Vagina (tissue), 2 donors: ENCODE measurements around the gene HTRA1.

Experiments used
- CTCF ChIP-seq, 3 experiments: fragments of 450-650 bp in 2 of 3; fragments of 200-600 bp in 1 of 3; sonication (generic) in 1 of 3; IDR thresholded peaks; one replicate each; pipeline ENCODE4 v1.5.1; 2017 to 2019; ENCODE audit warnings: antibody characterized with exemption in 3 of 3, mild to moderate bottlenecking in 2 of 3, moderate library complexity in 2 of 3
- POLR2A ChIP-seq, 2 donors: fragments of 450-650 bp; IDR thresholded peaks; one replicate each; pipeline ENCODE4 v1.6.1; 2017; ENCODE audit warnings: antibody characterized with exemption in 2 of 2, mild to moderate bottlenecking in 2 of 2, moderate library complexity in 2 of 2
- POLR2AphosphoS5 ChIP-seq, 2 donors: sonication (generic); formaldehyde crosslinking; IDR thresholded peaks; one replicate each; pipeline ENCODE4 v1.9.0; 2017; ENCODE audit warnings: antibody characterized with exemption in 2 of 2, mild to moderate bottlenecking in 2 of 2, low read depth in 1 of 2; ENCODE audit not compliant: insufficient read depth in 1 of 2

DNA sequence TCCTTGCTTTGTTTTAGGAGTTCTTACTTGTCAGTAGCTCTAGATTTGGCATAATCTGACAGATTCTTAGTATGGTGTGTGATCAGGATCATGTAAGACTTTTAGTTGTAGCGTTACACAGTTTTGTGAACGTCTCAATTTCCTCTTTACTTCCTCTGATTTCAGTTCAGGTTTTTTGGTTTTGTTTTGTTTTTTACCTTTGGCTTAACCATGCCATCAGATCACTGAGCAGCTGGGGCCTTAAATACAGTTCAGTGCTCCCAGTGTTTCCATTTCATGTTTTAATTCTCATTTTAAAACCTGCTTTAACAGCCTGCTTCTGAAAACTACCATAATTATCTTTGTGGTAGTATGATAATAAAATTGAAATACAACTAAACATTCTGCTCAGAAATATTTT is 34.1 kb upstream of the HTRA1 start:
- TF ChIP-seq CTCF (IDR thresholded peaks at IDR 0.05) (no peak), POLR2AphosphoS5 (IDR thresholded peaks at IDR 0.05; ENCODE audit: insufficient read depth in 1 of 2, low read depth in 1 of 2) (no peak), POLR2A (IDR thresholded peaks at IDR 0.05) (no peak)
